ENCODE measurements around the gene NCAPD2. TPM values are rescaled to one million over a fixed set of nuclear protein-coding genes. Genes with fewer than 3 reads are reported as not detected.
A peak's percentile ranks its signal among the peaks of the same experiment; 100 is the strongest.
"Not testable (repeated sequence)": the region's sequence is repeated elsewhere in the genome, so short reads cannot be mapped to it uniquely, and the experiment has no call there.

Gene NCAPD2
- total RNA-seq, 1 donor from 2014 or later = 24.0 TPM

- DNase-seq (ENCODE audit: low spot score) = no peak
These were observed 1.1 kb downstream of the NCAPD2 start for GRCh38 chr12:6494968-6495367.

GRCh38 chr12:6497291-6497690 lies 3.4 kb downstream of the NCAPD2 start:
- not testable (repeated sequence) for DNase-seq (ENCODE audit: low spot score)

DNA sequence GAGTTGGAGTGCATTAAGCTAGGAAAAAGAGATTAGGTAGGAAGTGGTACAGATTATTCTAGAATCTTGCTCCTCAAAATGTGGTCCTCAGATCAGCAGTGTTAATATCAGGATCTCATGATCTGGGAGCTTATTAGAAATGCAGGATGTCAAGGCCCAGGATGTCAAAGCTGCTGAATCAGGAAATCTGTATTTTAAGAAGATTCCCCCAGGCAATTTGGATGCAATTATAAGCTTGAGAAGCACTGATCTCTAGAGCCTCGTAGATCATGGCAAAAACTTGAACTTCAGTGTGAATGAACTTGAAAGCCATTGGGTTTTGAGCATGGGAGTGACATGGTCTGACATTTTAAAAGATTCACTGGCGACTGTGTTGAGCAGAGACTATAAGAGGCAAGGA lies 6.6 kb downstream of the NCAPD2 start:
- no peak for DNase-seq (ENCODE audit: low spot score)

GRCh38 chr12:6507102-6507998 lies 13.4 kb downstream of the NCAPD2 start:
- no peak for DNase-seq (ENCODE audit: low spot score)

DNA sequence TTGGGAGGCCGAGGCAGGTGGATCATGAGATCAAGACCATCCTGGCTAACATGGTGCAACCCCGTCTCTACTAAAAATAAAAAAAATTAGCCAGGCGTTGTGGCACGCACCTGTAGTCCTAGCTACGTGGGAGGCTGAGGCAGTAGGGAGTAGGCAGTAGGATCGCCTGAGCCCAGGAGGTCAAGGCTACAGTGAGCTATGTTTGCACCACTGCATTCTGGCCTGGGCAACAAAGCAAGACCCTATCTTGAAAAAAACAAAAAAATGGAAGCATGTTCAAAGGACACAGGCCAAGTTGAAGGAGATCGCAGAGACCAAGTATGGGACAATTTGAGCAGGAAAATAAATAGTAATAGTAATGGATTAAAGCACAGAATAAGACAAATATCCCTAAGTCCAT lies 14.2 kb downstream of the NCAPD2 start:
- no peak for DNase-seq (ENCODE audit: low spot score)

DNA sequence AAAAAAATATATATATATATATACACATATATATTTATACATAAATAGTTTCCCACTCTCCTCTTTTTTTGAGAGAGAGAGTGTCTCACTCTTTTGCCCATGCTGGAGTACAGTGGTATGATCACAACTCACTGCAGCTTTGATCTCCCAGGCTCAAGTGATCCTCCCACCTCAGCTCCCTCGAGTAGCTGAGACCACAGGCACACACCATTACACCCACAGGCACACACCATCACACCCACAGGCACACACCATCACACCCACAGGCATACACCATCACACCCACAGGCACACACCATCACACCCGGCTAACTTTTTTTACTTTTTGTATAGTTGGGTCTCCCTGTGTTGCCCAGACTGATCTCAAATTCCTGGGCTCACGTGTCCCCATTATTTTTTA lies 26.3 kb downstream of the NCAPD2 start:
- no peak for DNase-seq (ENCODE audit: low spot score)

DNA sequence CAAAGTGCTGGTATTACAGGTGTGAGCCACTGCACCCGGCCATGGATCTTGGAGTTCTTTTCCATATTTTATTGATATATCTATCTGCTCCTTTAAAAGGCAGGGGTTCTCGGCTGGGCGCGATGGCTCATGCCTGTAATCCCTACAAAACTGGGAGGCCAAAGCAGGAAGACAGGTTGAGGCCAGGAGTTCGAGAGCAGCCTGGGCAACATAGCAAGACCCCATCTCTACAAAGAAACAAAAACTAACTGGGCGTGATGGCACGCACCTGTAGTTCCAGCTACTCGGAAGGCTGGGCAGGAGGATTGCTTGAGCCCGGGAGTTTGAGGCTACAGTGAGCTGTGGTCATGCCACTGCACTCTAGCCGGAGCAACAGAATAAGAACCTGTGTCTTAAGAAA lies 28.3 kb downstream of the NCAPD2 start:
- no peak for DNase-seq (ENCODE audit: low spot score)

DNA sequence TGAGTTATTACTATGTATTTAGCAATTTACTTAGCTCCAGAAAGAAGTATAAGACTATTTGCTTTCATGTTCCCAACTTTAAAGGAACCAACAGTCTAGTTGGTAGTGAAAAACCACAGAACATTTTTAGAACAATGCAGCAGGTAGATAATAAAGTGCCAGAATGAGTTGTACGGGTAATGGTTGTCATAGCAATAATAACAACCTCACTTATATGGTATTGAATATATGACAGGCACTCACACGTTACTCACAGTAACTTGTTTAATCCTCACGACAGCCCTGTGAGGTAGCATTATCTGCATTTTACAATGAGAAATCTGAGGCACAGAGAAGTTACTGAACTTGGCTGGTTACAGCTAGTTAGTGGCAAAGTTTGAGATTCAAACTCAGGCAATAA lies 29.8 kb downstream of the NCAPD2 start:
- DNase-seq (ENCODE audit: low spot score) = no peak

DNA sequence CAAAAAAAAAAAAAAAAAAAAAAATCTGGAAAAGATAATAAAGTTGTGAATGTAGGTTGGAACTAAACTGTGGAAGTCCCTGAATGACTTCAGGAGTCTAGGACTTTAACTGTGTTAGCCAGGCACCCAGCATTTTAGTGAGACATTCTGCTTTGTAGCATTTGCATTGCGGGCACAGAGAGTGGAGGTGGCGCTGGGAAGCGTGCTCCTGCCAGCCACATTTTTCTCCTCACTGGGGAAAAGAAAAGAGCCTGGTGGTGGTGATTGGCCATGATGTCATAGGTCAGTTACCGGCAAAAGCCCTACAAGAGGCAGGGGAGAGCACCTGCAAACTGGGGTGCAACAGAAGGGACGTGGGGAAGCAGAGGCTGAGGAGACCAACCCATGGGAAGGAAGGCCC lies 30.7 kb downstream of the NCAPD2 start:
- no peak for DNase-seq (ENCODE audit: low spot score)

DNA sequence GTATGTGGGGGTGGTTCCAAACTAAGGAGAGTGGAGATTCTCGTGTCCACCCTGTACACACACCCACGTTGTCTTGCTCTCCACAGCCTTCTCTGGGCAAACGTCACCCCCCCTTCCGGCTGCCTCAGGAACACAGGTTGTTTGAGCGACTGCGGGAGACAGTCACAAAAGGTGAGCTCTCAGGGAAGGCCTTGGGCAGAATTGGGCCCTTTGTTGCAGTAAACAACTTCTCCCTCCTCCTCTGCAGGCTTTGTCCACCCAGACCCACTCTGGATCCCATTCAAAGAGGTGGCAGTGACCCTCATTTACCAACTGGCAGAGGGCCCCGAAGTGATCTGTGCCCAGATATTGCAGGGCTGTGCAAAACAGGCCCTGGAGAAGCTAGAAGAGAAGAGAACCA lies 32.3 kb downstream of the NCAPD2 start:
- no peak for DNase-seq (ENCODE audit: low spot score)

DNA sequence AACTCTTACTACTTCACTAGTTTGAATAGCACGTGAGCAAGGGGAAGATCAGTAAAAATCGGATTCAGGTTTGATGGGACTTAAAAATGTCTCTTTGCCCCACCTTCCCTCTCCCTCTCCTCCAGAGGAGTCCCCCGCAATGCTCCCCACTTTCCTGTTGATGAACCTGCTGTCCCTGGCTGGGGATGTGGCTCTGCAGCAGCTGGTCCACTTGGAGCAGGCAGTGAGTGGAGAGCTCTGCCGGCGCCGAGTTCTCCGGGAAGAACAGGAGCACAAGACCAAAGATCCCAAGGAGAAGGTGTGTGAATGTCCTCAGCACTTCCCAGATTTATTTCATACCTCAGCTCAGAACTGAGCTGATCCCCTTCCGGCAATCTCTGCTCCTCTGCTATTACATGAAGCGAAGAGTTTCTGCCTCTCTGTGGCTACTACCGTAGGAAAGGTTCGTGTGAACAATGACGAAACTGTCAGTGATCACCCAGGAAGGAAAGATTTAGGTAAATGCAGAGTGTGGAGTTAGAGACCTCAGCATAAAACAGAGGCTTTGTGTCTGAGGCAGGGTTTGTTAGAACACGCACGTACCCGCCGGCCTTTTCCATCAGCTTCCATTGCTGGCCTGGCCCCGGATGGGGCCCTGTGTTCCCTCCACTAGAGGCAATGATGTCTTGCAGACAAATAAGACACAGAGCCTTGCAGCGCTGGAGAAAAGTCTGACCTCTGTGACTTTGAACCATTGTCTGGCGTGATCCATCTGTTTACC lies 33.0 kb downstream of the NCAPD2 start:
- no peak for DNase-seq (ENCODE audit: low spot score)

DNA sequence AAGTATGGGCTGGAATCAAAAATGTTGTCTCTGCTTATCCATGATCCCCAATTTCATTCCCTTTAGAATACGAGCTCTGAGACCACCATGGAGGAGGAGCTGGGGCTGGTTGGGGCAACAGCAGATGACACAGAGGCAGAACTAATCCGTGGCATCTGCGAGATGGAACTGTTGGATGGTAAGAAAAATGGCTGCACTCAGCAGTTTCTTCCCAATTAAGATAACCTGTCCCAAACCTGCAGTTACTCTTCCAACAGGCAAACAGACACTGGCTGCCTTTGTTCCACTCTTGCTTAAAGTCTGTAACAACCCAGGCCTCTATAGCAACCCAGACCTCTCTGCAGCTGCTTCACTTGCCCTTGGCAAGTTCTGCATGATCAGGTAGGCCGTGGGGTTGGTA lies 33.8 kb downstream of the NCAPD2 start:
- no peak for DNase-seq (ENCODE audit: low spot score)

DNA sequence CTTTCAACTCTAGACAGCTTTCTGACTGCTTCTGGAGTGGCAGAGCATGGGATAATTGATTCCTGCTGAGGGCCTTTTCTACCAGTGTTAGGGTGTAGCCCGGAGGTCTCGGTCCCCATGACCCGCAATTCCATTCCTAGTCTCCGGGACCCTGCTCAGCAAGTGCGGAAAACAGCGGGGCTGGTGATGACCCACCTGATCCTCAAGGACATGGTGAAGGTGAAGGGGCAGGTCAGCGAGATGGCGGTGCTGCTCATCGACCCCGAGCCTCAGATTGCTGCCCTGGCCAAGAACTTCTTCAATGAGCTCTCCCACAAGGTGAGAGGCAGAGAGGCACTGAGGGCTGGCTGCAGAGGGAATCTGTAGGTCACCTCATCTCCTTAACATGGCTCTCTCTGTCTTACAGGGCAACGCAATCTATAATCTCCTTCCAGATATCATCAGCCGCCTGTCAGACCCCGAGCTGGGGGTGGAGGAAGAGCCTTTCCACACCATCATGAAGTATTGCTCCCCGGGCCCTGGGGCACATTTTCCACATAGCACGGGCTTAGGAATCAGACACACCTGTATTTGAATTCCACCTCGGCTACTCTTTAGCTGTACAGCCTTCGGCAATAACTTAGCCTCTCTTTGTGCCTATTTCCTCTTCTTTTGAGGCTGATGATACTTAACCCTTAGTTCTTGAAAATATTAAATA lies 34.8 kb downstream of the NCAPD2 start:
- no peak for DNase-seq (ENCODE audit: low spot score)

DNA sequence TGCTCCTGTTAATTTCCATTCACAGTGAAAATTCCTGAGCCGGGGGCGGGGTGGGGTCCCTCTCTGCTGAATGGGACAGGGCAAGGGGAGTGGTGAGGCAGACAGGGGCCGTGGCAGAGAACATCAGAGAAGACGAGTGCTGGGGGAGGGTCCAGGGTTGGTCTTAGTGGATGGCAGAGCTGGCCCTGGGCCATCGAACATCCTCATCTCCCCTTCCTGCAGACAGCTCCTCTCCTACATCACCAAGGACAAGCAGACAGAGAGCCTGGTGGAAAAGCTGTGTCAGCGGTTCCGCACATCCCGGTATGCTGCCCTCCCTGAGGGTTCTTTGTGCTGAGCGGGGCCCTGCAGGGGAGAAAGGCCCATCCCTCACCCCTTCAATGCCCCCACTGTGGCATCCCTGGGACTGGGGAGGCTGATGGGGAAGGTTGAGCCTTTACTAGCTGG lies 35.4 kb downstream of the NCAPD2 start:
- no peak for DNase-seq (ENCODE audit: low spot score)

GRCh38 chr12:6530576-6531260 lies 36.8 kb downstream of the NCAPD2 start:
- no peak for DNase-seq (ENCODE audit: low spot score)

- peak; percentile 76 for DNase-seq (ENCODE audit: low spot score)
These were observed 38.4 kb downstream of the NCAPD2 start for GRCh38 chr12:6532051-6532926.

DNA sequence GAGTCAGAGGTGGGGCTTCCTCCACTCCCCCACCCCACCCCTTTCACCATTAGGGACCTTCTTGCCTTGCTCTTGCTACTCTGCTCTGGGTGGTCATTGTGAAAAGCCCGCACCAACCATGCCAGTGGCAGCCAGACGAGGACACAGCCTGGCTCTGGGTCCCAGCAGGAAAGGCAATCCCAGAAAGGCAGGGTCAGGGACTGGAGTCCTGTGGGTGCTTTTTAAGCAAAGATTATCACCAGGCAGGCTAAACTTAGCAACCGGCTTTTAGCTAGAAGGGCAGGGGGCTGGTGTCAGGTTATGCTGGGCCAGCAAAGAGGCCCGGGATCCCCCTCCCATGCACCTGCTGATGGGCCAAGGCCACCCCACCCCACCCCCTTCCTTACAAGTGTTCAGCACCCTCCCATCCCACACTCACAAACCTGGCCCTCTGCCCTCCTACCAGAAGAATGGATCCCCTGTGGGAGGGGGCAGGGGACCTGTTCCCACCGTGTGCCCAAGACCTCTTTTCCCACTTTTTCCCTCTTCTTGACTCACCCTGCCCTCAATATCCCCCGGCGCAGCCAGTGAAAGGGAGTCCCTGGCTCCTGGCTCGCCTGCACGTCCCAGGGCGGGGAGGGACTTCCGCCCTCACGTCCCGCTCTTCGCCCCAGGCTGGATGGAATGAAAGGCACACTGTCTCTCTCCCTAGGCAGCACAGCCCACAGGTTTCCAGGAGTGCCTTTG lies 39.2 kb downstream of the NCAPD2 start:
- DNase-seq (ENCODE audit: low spot score) = peak; percentile 80

DNA sequence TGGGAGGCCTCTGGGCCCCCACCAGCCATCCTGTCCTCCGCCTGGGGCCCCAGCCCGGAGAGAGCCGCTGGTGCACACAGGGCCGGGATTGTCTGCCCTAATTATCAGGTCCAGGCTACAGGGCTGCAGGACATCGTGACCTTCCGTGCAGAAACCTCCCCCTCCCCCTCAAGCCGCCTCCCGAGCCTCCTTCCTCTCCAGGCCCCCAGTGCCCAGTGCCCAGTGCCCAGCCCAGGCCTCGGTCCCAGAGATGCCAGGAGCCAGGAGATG lies 39.7 kb downstream of the NCAPD2 start:
- no peak for DNase-seq (ENCODE audit: low spot score)

- DNase-seq (ENCODE audit: low spot score) = peak; percentile 96
These were observed 40.2 kb downstream of the NCAPD2 start, which contains the start of gene GAPDH for GRCh38 chr12:6533923-6534694. GAPDH (plus strand) TSS chr12:6534517; CDS start chr12:6534833, 316 bp downstream.

GRCh38 chr12:6534695-6534944 lies 40.7 kb downstream of the NCAPD2 start:
- no peak for DNase-seq (ENCODE audit: low spot score)
